ENCODE results near the gene DNAH11. TPM values are rescaled to one million over a fixed set of nuclear protein-coding genes. Genes with fewer than 3 reads are reported as not detected.
"Not testable (repeated sequence)": the region's sequence is repeated elsewhere in the genome, so short reads cannot be mapped to it uniquely, and the experiment has no call there.

DNAH11 gene
- total RNA-seq, 2 experiments from 2014 or later: 0.25 to 0.43 TPM

DNA sequence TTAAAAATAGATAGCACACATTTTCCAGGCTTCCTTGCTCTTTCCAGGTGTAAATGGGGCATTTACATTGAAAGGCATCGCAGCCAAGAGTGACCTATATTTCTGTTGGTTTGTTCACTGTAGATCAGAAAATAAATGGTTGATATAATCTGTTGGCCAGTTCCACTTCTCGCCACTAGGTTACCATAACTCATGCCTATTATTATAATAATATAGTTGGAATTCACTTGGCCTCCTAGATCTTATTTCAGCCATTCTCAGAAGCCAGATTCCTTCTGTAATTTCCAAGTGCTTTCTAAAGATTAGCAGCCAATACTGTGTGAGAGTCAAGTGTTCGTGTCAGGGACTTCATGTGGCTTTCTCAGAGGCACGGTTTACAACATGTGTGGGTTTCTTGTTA, 179.5 kb downstream of the DNAH11 start:
- Mint-ChIP-seq H3K4me1 (no peaks in the 10 kb centered on the region), H3K27ac (no peak overlapping the region), H3K27me3 (no peaks in the 10 kb centered on the region), H3K9me3 (no peaks in the 10 kb centered on the region), H3K4me3 (no peak overlapping the region), H3K36me3 (no peaks in the 10 kb centered on the region)
- DNase-seq (no peak), ATAC-seq (ENCODE audit: low read depth) (no peak)
- POLR2A ChIA-PET: no interaction called here

DNA sequence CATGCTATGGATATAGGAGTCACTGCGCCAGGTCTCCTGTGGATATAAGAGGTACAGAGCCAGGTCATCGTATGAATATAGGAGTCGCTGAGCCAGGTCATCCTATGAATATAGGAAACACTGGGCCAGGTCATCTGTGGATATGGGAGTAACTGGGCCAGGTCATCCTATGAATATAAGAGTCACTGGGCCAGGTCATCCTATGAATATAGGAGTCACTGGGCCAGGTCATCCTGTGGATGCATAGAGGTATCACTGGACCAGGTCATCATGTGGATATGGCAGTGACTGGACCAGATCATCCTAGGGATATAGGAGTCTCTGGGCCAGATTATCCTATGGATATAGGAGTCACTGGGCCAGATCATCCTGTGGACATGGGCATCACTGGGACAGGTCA, 181.7 kb downstream of the DNAH11 start:
- POLR2A ChIA-PET: no interaction called here
- Mint-ChIP-seq H3K4me3 (no peak overlapping the region), H3K36me3 (no peaks in the 10 kb centered on the region), H3K4me1 (no peaks in the 10 kb centered on the region), H3K27ac (no peak overlapping the region), H3K9me3 (no peaks in the 10 kb centered on the region), H3K27me3 (no peaks in the 10 kb centered on the region)
- no peak for DNase-seq
- no peak for ATAC-seq (ENCODE audit: low read depth)

DNA sequence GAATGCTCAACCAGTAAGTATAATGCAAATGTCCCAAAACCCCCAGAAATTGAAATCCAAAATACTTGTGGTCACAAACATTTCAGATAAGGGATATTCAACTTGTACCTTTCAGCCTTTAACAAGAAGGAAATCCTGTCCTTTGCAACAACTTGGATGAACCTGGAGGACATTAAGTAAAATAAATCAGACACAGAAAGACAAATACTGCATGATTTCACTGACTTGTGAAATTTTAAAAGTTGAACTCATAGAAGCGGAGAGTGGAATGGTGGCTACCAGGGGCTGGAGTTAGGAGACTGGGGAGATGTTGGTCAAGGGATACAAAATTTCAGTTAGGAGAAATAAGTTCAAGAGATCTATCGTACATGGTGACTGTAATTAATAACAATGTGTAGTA, 187.6 kb downstream of the DNAH11 start:
- no peaks in the 10 kb centered on the region for H3K36me3 Mint-ChIP-seq

DNA sequence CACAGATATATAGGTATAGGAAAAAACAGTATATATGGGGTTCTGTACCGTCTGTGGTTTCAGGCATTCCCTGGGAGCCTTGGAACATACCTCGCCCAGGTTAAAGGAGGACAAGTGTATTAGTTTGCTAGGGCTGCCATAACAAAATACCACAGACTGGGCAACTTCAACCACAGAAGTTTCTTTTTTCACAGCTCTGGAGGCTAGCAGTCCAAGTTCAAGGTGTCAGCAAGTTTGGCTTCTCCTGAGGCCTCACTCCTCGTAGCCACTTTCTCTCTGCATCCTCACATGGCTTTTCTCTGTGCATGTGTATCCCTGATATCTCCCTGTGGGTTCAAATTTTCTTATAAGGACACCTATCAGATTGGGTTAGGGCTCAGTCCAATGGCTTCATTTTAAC, 189.1 kb downstream of the DNAH11 start:
- Mint-ChIP-seq H3K4me1 (no peaks in the 10 kb centered on the region), H3K27ac (no peak overlapping the region), H3K4me3 (no peak overlapping the region), H3K27me3 (no peaks in the 10 kb centered on the region), H3K9me3 (no peaks in the 10 kb centered on the region), H3K36me3 (no peaks in the 10 kb centered on the region)
- POLR2A ChIA-PET: no interaction called here
- DNase-seq (no peak), ATAC-seq (ENCODE audit: low read depth) (no peak)

More for the DNA sequence above, 187.6 kb downstream of the DNAH11 start:
- ATAC-seq (ENCODE audit: low read depth): no peak
- Mint-ChIP-seq H3K9me3 (no peaks in the 10 kb centered on the region), H3K4me1 (no peaks in the 10 kb centered on the region), H3K27me3 (no peaks in the 10 kb centered on the region), H3K4me3 (no peak overlapping the region), H3K27ac (no peak overlapping the region)
- no peak for DNase-seq
- POLR2A ChIA-PET: no interaction called here

DNA sequence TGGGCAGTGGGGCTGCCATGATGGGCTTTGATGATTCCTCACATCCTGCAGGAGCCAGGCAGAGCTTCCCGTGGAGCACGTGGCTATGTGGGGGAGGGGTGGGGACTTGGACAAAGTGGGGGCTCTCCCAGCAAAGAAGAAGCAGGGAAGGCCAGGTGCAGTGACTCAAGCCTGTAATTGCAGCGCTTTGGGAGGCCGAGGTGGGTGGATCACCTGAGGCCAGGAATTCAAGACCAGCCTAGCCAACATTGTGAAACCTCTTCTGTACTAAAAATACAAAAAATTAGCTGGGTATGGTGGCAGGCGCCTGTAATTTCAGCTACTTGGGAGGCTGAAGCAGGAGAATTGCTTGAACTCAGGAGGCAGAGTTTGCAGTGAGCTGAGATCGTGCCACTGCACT, 190.1 kb downstream of the DNAH11 start:
- DNase-seq; H3K27me3 Mint-ChIP-seq; H3K4me3 Mint-ChIP-seq; H3K9me3 Mint-ChIP-seq; H3K36me3 Mint-ChIP-seq; H3K27ac Mint-ChIP-seq; H3K4me1 Mint-ChIP-seq; ATAC-seq (ENCODE audit: low read depth); POLR2A ChIA-PET: not testable (repeated sequence)

DNA sequence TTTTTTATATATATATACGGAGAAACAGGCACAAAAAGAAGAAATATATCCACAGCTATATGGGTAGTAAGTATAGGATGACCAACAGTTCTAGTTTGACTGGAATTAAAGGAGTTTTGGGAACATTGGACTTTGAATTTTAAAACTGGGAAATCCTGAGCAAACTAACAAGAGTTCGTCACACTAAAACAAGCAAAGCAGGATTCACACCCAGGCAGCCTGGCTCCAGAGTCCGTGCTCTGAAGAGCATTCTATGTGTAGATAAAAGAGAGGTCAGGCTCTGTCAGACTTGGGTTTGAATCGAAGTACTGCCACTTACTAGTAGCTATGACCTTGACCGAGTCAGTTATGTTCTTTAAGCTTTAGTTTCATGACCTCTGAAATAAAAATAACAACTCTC, 191.0 kb downstream of the DNAH11 start:
- Mint-ChIP-seq H3K27me3 (no peaks in the 10 kb centered on the region), H3K27ac (no peak overlapping the region), H3K4me1 (no peaks in the 10 kb centered on the region), H3K36me3 (no peaks in the 10 kb centered on the region), H3K9me3 (no peaks in the 10 kb centered on the region), H3K4me3 (no peak overlapping the region)
- DNase-seq: no peak
- POLR2A ChIA-PET: no interaction called here
- ATAC-seq (ENCODE audit: low read depth): no peak

DNA sequence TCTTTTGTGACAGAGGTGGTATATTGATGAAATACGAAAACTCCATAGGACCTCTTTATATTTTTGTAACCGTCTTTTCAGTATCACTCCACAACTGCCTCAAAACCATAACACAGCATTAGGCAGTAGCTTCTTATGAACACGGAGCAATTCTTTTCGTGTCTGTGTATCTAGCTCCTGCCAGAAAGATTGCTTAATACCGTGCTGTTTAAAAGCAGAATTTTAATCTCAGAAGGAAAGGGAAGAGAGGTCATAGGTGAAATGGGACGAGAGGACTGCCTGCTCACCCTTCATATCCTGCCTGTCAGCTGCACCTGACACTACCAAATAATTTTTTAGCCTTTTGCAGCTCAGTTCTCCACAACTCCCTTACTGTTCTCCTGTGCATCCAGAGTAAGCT, 200.7 kb downstream of the DNAH11 start:
- Mint-ChIP-seq H3K4me3 (no peak overlapping the region), H3K27ac (no peak overlapping the region), H3K27me3 (peaks cover 2% of the 10 kb centered on the region), H3K36me3 (no peaks in the 10 kb centered on the region), H3K9me3 (no peaks in the 10 kb centered on the region), H3K4me1 (no peaks in the 10 kb centered on the region)
- ATAC-seq (ENCODE audit: low read depth): no peak
- POLR2A ChIA-PET: no interaction called here
- DNase-seq: no peak

DNA sequence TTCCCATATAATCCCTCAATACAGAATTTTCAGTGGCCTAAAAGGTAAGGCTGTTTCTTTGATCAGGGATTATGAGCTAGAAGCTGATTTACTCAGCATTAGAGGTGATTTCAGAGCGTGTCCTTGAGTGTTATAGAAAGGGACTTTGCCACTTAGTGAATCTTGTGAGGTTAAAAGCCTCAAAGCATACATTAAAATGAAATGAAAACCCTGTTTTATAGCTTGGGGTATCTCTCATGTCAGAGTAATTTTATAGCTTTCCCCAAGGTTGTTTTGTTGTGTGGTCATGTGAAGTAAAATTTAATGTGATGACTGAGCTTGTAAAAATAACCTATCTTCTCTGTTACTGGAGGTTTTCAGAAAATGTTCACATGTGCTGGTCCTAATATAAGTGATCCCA, 204.1 kb downstream of the DNAH11 start:
- Mint-ChIP-seq H3K27me3 (peaks cover 2% of the 10 kb centered on the region), H3K36me3 (no peaks in the 10 kb centered on the region), H3K4me3 (no peak overlapping the region), H3K4me1 (no peaks in the 10 kb centered on the region), H3K27ac (no peak overlapping the region), H3K9me3 (no peaks in the 10 kb centered on the region)
- ATAC-seq (ENCODE audit: low read depth): no peak
- POLR2A ChIA-PET: interaction anchor here (0.6 kb wide), 1 partner anchor 677 kb away, joined by 3 read pairs; no protein-coding TSS in a partner anchor
- DNase-seq: no peak

DNA sequence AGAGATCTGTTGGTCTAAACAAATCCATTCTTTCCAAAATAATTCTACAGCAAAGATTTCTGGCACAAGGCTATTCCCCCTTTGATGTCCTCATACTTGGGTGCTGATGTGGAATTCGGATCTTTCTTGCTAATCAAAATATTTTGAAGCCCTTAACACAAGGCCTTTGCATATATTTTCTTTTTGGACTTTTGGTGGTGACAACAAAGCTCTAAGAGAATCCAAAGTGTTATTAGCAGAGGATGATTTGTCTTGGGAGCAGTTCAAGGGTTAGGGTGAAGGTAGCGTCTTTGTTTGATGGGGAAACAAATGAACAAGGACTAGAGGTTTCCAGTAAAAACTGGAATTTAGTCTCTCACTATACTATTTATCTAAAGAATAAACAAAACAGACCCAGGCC, 205.0 kb downstream of the DNAH11 start:
- Mint-ChIP-seq H3K36me3 (no peaks in the 10 kb centered on the region), H3K9me3 (no peaks in the 10 kb centered on the region), H3K4me1 (no peaks in the 10 kb centered on the region), H3K27ac (no peak overlapping the region), H3K4me3 (no peak overlapping the region), H3K27me3 (peaks cover 2% of the 10 kb centered on the region)
- no peak for DNase-seq
- POLR2A ChIA-PET: no interaction called here
- no peak for ATAC-seq (ENCODE audit: low read depth)

DNA sequence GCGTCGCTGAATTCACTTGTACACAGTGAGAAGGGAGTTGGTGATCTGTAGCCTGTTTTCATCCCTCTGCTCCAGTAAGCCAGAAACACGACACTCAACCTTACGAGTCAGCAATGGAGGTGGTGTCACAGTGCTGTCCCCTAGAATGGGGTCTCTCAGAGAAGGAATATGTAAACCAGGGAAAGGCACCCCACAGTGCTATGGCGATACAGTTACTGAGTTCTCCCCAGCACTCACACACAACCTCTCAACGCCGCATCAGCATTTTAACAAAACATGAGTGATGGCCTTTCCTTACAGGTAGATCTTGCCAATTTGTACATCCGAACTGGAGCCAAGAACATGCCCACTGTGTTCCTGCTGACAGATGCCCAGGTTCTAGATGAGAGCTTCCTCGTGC, 206.5 kb downstream of the DNAH11 start:
- ATAC-seq (ENCODE audit: low read depth): no peak
- no peak overlapping the region for H3K27ac Mint-ChIP-seq
- no peak for DNase-seq
- no peaks in the 10 kb centered on the region for H3K27me3 Mint-ChIP-seq
- POLR2A ChIA-PET: no interaction called here
- H3K36me3 Mint-ChIP-seq: no peaks in the 10 kb centered on the region
- no peak overlapping the region for H3K4me3 Mint-ChIP-seq
- no peaks in the 10 kb centered on the region for H3K9me3 Mint-ChIP-seq
- H3K4me1 Mint-ChIP-seq: no peaks in the 10 kb centered on the region

DNA sequence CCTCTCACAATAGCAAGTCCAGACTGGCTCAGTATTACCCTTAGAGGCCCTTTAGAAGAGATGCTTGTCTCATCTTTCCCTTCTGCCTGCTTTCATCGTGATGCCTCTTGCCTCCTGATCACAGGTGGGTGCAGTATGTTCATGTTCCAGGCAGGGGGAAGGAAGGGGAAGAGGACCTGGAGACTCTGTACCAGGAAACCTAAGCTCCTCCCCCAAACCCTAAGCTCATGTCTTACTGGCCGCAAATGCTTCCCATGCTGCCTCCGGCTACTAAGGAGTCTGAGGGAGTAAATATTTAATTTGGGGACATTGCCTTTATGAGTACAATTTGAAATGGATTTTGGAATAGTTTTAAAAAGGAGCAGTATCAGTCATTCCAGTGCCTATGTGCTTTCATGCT, 210.2 kb downstream of the DNAH11 start:
- H3K27me3 Mint-ChIP-seq: peaks cover 3% of the 10 kb centered on the region
- no peak overlapping the region for H3K4me3 Mint-ChIP-seq
- H3K9me3 Mint-ChIP-seq: no peaks in the 10 kb centered on the region
- DNase-seq (no peak), ATAC-seq (ENCODE audit: low read depth) (no peak)
- POLR2A ChIA-PET: no interaction called here
- H3K27ac Mint-ChIP-seq: no peak overlapping the region
- no peaks in the 10 kb centered on the region for H3K4me1 Mint-ChIP-seq
- H3K36me3 Mint-ChIP-seq: no peaks in the 10 kb centered on the region

DNA sequence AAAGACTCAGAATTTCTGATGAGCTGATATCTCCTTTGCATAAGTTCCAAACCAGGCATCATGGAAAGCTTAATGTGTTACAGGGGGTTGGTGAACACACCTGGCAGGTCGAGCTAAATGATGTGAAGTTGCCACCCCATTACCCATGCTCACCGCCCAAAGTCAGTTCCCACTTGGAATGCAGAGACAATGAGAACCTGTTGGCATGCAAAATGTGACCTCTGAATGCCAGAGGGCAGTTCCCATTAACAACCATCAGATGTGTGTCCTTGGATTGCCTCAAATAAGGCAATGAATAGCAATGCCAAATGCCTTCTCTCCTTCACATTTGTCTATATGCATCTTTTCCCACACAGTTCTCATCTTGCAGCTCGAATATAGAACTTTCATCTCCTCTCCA, 212.1 kb downstream of the DNAH11 start:
- POLR2A ChIA-PET: no interaction called here
- peaks cover 3% of the 10 kb centered on the region for H3K27me3 Mint-ChIP-seq
- H3K4me3 Mint-ChIP-seq: no peak overlapping the region
- no peaks in the 10 kb centered on the region for H3K9me3 Mint-ChIP-seq
- no peak overlapping the region for H3K27ac Mint-ChIP-seq
- ATAC-seq (ENCODE audit: low read depth): no peak
- H3K4me1 Mint-ChIP-seq: no peaks in the 10 kb centered on the region
- H3K36me3 Mint-ChIP-seq: no peaks in the 10 kb centered on the region
- DNase-seq: no peak

DNA sequence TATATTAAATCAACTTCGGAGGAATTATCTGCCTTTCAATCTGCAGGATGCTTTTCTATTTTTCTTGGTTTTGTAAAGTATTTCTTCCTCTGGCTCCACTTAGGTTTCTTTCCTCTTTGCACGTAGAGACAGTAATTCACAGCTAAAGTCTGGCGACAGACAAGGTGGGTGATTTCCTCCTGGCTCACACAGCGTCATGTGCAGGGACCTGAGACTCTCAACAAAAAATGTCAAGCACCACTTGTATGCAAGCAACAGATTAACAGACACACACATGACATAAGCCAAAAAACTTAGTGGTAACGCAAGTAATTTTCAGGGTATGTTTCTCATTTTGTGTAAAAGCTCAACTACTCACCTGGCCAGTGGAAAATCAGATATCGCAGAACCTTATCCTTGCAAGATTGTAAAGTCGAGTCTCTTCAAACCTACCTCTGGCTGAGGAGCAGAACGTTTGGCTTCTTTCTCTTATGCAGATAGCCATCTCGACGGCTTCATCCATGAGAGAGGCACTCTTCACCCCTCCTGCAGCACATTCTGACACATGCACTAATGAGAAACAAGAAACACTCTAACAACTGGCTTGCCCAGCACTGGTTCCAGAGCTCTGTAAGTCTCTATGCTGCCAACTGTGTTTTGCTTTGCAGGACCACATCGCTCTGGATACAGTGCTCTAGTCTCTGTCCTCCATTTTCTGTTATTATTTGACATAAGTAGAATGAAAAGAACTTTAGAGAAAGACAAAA, 214.9 kb downstream of the DNAH11 start:
- H3K4me3 Mint-ChIP-seq: no peak overlapping the region
- H3K27me3 Mint-ChIP-seq: peaks cover 3% of the 10 kb centered on the region
- DNase-seq: no peak
- no peak for ATAC-seq (ENCODE audit: low read depth)
- no peaks in the 10 kb centered on the region for H3K36me3 Mint-ChIP-seq
- H3K9me3 Mint-ChIP-seq: no peaks in the 10 kb centered on the region
- POLR2A ChIA-PET: no interaction called here
- H3K4me1 Mint-ChIP-seq: no peaks in the 10 kb centered on the region
- H3K27ac Mint-ChIP-seq: no peak overlapping the region

DNA sequence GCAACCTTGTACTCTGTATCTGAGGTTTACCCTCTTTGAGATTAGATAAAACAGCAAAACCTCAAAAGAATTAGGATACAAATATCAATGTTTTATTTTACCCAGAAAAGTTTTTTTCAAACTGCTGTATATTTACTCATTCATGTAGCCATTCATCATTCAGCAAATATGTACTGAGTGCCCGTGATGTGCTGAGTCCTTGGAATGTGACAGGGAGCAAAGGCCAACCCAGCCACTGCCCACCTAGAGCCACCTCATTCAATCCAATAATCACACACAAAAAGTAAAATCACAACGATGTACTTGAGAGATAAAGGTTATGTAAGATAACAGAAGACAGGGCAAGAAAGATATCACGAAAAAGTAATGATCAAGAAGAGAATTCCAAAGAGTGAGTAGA, 215.4 kb downstream of the DNAH11 start:
- ATAC-seq (ENCODE audit: low read depth): no peak
- Mint-ChIP-seq H3K27me3 (peaks cover 3% of the 10 kb centered on the region), H3K36me3 (no peaks in the 10 kb centered on the region), H3K4me1 (no peaks in the 10 kb centered on the region), H3K4me3 (no peak overlapping the region), H3K9me3 (no peaks in the 10 kb centered on the region), H3K27ac (no peak overlapping the region)
- POLR2A ChIA-PET: no interaction called here
- DNase-seq: no peak

DNA sequence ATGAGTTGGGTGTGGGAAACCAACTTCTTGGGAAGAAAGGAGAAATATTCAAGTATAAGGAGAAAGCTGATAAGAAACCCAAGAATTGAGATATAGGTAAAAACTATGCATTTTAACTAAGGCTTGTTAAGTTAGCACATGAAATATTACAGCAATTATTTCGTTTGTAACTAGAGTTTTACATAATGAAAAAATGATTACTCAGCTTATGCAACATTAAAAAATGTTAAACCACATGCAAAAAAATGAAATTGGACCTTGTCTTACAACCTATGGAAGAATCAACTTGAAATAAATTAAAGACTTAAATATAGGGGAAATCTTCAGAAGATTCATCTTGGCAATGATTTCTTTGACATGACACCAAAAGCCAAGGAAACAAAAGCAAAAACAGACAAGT, 219.6 kb downstream of the DNAH11 start:
- H3K4me3 Mint-ChIP-seq: no peak overlapping the region
- POLR2A ChIA-PET: no interaction called here
- H3K4me1 Mint-ChIP-seq: peaks cover 3% of the 10 kb centered on the region
- H3K9me3 Mint-ChIP-seq: no peaks in the 10 kb centered on the region
- no peaks in the 10 kb centered on the region for H3K36me3 Mint-ChIP-seq
- H3K27me3 Mint-ChIP-seq: no peaks in the 10 kb centered on the region
- DNase-seq (no peak), ATAC-seq (ENCODE audit: low read depth) (no peak)
- H3K27ac Mint-ChIP-seq: no peak overlapping the region

Measured in activated naive CD8-positive, alpha-beta T cell treated with anti-CD3 and anti-CD28 coated beads, Interleukin-2, amount 10 ng/mL, durations not matched to agents 7 days and 5 days (primary cell).